Measurements from ENCODE around the gene FXYD6. TPM values are rescaled to one million over a fixed set of nuclear protein-coding genes. Genes with fewer than 3 reads are reported as not detected.

The FXYD6 gene
- total RNA-seq, 4 donors from 2014 or later, result 2.9 to 17.7 (median 5.4) TPM

- intact Hi-C loops (cut with DNase I; ENCODE audit: low total_unique reads) (no loop called here), in situ Hi-C loops (cut with MboI; ENCODE audit: low sequenced_read_pairs in 4 of 4) (no loop called here)
- no peaks in the 10 kb centered on the region for H3K36me3 ChIP-seq
- H3K27me3 ChIP-seq, result peaks cover 0 to 6% (median 0%) of the 10 kb centered on the region in 3 donors
- H3K27ac ChIP-seq, result no peak overlapping the region
- ATAC-seq (no peak), DNase-seq (no peak)
- no peaks in the 10 kb centered on the region for H3K9me3 ChIP-seq
- TF ChIP-seq POLR2A (IDR thresholded peaks at IDR 0.05), result no peak
- no peak for TF ChIP-seq CTCF (IDR thresholded peaks at IDR 0.05 in 4 of 5, conservative IDR thresholded peaks at IDR 0.05 in 1 of 5)
- H3K4me1 ChIP-seq, result no peaks in the 10 kb centered on the region
- no peak overlapping the region for H3K4me3 ChIP-seq
Measured at GRCh38 chr11:117923275-117923674, 46.8 kb upstream of the FXYD6 start.

GRCh38 chr11:117921893-117922292 is 45.4 kb upstream of the FXYD6 start:
- Histone ChIP-seq H3K27ac (no peak overlapping the region), H3K9me3 (no peaks in the 10 kb centered on the region), H3K27me3 (no peaks in the 10 kb centered on the region), H3K4me1 (no peaks in the 10 kb centered on the region), H3K36me3 (no peaks in the 10 kb centered on the region), H3K4me3 (no peak overlapping the region)
- intact Hi-C loops (cut with DNase I; ENCODE audit: low total_unique reads) (no loop called here), in situ Hi-C loops (cut with MboI; ENCODE audit: low sequenced_read_pairs in 4 of 4) (no loop called here)
- DNase-seq, result no peak
- TF ChIP-seq POLR2A (IDR thresholded peaks at IDR 0.05) (no peak), CTCF (IDR thresholded peaks at IDR 0.05 in 4 of 5, conservative IDR thresholded peaks at IDR 0.05 in 1 of 5) (no peak)
- no peak for ATAC-seq

- in situ Hi-C loops (cut with MboI; ENCODE audit: low sequenced_read_pairs in 4 of 4), result no loop called here
- Histone ChIP-seq H3K4me1 (no peaks in the 10 kb centered on the region), H3K27me3 (no peaks in the 10 kb centered on the region), H3K27ac (no peak overlapping the region), H3K9me3 (no peaks in the 10 kb centered on the region), H3K36me3 (no peaks in the 10 kb centered on the region), H3K4me3 (no peak overlapping the region)
- DNase-seq (no peak), ATAC-seq (no peak)
- intact Hi-C loops (cut with DNase I; ENCODE audit: low total_unique reads), result no loop called here
- TF ChIP-seq POLR2A (IDR thresholded peaks at IDR 0.05), result no peak
- no peak for TF ChIP-seq CTCF (IDR thresholded peaks at IDR 0.05 in 4 of 5, conservative IDR thresholded peaks at IDR 0.05 in 1 of 5)
Measured at GRCh38 chr11:117921456-117921855, 45.0 kb upstream of the FXYD6 start.

GRCh38 chr11:117919781-117920221 is 43.3 kb upstream of the FXYD6 start:
- H3K27me3 ChIP-seq, result no peaks in the 10 kb centered on the region

More at GRCh38 chr11:117919781-117920221, 43.3 kb upstream of the FXYD6 start:
- TF ChIP-seq CTCF (IDR thresholded peaks at IDR 0.05 in 4 of 5, conservative IDR thresholded peaks at IDR 0.05 in 1 of 5) (no peak), POLR2A (IDR thresholded peaks at IDR 0.05) (no peak)
- no peak overlapping the region for H3K27ac ChIP-seq
- H3K36me3 ChIP-seq, result no peaks in the 10 kb centered on the region
- no peak overlapping the region for H3K4me3 ChIP-seq
- no peaks in the 10 kb centered on the region for H3K4me1 ChIP-seq
- intact Hi-C loops (cut with DNase I; ENCODE audit: low total_unique reads) (no loop called here), in situ Hi-C loops (cut with MboI; ENCODE audit: low sequenced_read_pairs in 4 of 4) (no loop called here)
- no peaks in the 10 kb centered on the region for H3K9me3 ChIP-seq
- ATAC-seq, result no peak
- no peak for DNase-seq

Measured in gastrocnemius medialis (tissue), 4 donors.